Adrenal gland (tissue), 12 donors: ENCODE measurements around the gene MYL3. TPM values are rescaled to one million over a fixed set of nuclear protein-coding genes. Genes with fewer than 3 reads are reported as not detected.
A peak's percentile ranks its signal among the peaks of the same experiment; 100 is the strongest.

Experiments used
- DNase-seq, 7 donors: peaks; one replicate each; pipeline ENCODE4 v3.0.0-alpha.2; 2019 to 2020
- H3K27ac ChIP-seq, 5 donors: fragments of 200-600 bp; sonication (generic) in 4 of 5; 1 replicate in 3 of 5; 2 replicates in 2 of 5; pipeline versions ENCODE4 v1.5.1 to v1.8.0; 2016 to 2020; ENCODE audit warnings: mild to moderate bottlenecking in 1 of 5
- H3K27me3 ChIP-seq: fragments of 200-600 bp; 2 replicates; pipeline ENCODE4 v1.8.0; 2021
- H3K36me3 ChIP-seq, 2 donors: fragments of 200-600 bp; replicated peaks in 1 of 2; 1 replicate in 1 of 2; 2 replicates in 1 of 2; pipeline versions ENCODE4 v1.5.1 to v1.8.0; 2018 to 2022
- H3K4me1 ChIP-seq, 2 donors: fragments of 200-600 bp; replicated peaks in 1 of 2; 1 replicate in 1 of 2; 2 replicates in 1 of 2; pipeline versions ENCODE4 v1.5.1 to v1.8.0; 2018 to 2021
- H3K4me3 ChIP-seq, 4 donors: fragments of 200-600 bp; sonication (generic) in 3 of 4; one replicate each; pipeline ENCODE4 v1.5.1; 2016 to 2018
- H3K9me3 ChIP-seq, 3 donors: fragments of 200-600 bp; sonication (generic) in 1 of 3; replicated peaks in 1 of 3; 1 replicate in 2 of 3; 2 replicates in 1 of 3; pipeline versions ENCODE4 v1.5.1 to v1.8.0; 2016 to 2021
- CTCF ChIP-seq, 6 experiments: fragments of 450-650 bp in 4 of 6; fragments of 200-600 bp in 2 of 6; sonication (generic) in 1 of 6; IDR thresholded peaks; 1 replicate in 5 of 6; 2 replicates in 1 of 6; pipeline versions ENCODE4 v1.5.1 to v1.8.0; 2016 to 2021; ENCODE audit warnings: antibody characterized with exemption in 6 of 6, mild to moderate bottlenecking in 2 of 6, moderate library complexity in 1 of 6
- POLR2A ChIP-seq, 2 donors: fragments of 450-650 bp; IDR thresholded peaks; one replicate each; pipeline ENCODE4 v1.6.1; 2017; ENCODE audit warnings: antibody characterized with exemption in 2 of 2, mild to moderate bottlenecking in 2 of 2, moderate library complexity in 1 of 2
- WGBS, 4 donors: extraction: QIAGEN DNeasy Blood & Tissue Kit in 2 of 4; methylation state at CpG; one replicate each; pipeline versions ENCODE4 v1.1.5 to v1.1.7; 2013 to 2017; 5-methylcytosine and 5-hydroxymethylcytosine counted together
- intact Hi-C, 2 donors: fragments of 100-400 bp; cut with DNase I; formaldehyde crosslinking; loops; one replicate each; pipeline versions ENCODE4 v1.14.1 to v1.15.0; 2022 to 2023
- polyA plus RNA-seq, 3 donors: library from polyadenylated mRNA; stranded (reverse); fragments of 200-250 nt in 2 of 3; fragments of 350-450 nt in 1 of 3; fragmentation: Illumina TruSeq in 1 of 3; extraction: RNeasy Lipid Tissue Mini Kit (QIAGEN cat#74804) in 1 of 3; gene quantifications; one replicate each; pipeline ENCODE4 v1.2.3, GENCODE V29; 2013 to 2014
- total RNA-seq, 9 donors: library from RNA; depleted of rRNA in 4 of 9; stranded (reverse); fragments of >200 nt in 4 of 9; fragments of 120-200 nt in 1 of 9; fragmentation: NEBNext Ultra II Directional in 1 of 9; extraction: Animal tissue kit (Norgen Biotek cat#: 25700) in 1 of 9; gene quantifications; one replicate each; pipeline versions ENCODE4 v1.1.0 to v1.2.4, GENCODE V29; 2013 to 2023
- donor health status: healthy with polysubstance abuse.
- donor health status: Bipolar disorder and iron deficiency.
- donor health status: DM: yes; HTN: yes; CAD: no.
- donor health status: DM: no; HTN: no; CAD: no.
- donor health status: DM: no; HTN: no; CAD: no.
- donor health status: DM: yes; HTN: yes; CAD: no.

MYL3 gene
- total and polyA plus RNA-seq, 12 donors: 1.4 to 12.7 (median 4.6) TPM; not detected in 1

- Histone ChIP-seq H3K27ac (no peak overlapping the region), H3K27me3 (no peaks in the 10 kb centered on the region), H3K4me3 (no peak overlapping the region), H3K4me1 (peaks cover 2% of the 10 kb centered on the region in 2 donors), H3K9me3 (no peaks in the 10 kb centered on the region), H3K36me3 (no peaks in the 10 kb centered on the region)
- WGBS, 4 donors: 87 to 91% (median 89%) methylated on average over 8 to 13 of the region's 13 CpGs
- TF ChIP-seq CTCF (IDR thresholded peaks at IDR 0.05) (no peak), POLR2A (IDR thresholded peaks at IDR 0.05) (no peak)
- intact Hi-C loops: no loop called here
- peak in 4 of 7 donors; percentile 4 to 38 (median 10) for DNase-seq
Measured at GRCh38 chr3:46851364-46852333, 11.6 kb downstream of the MYL3 start.

GRCh38 chr3:46850468-46850779 is 12.8 kb downstream of the MYL3 start:
- H3K4me1 ChIP-seq: peaks cover 7 to 9% of the 10 kb centered on the region in 2 donors
- no peaks in the 10 kb centered on the region for H3K9me3 ChIP-seq
- peak in 1 of 7 donors; percentile 44 for DNase-seq
- intact Hi-C loops: no loop called here
- no peak for TF ChIP-seq CTCF (IDR thresholded peaks at IDR 0.05)
- TF ChIP-seq POLR2A (IDR thresholded peaks at IDR 0.05): no peak
- no peak overlapping the region for H3K4me3 ChIP-seq
- H3K27ac ChIP-seq: no peak overlapping the region
- H3K36me3 ChIP-seq: no peaks in the 10 kb centered on the region
- H3K27me3 ChIP-seq: no peaks in the 10 kb centered on the region
- WGBS, 4 donors: 67 to 93% (median 79%) methylated on average over 1 of the region's 1 CpG

- Histone ChIP-seq H3K4me1 (peaks cover 7 to 9% of the 10 kb centered on the region in 2 donors), H3K9me3 (no peaks in the 10 kb centered on the region), H3K4me3 (no peak overlapping the region), H3K36me3 (no peaks in the 10 kb centered on the region), H3K27me3 (no peaks in the 10 kb centered on the region), H3K27ac (no peak overlapping the region)
- DNase-seq: peak in 2 of 7 donors; percentile 4 to 41
- intact Hi-C loops: no loop called here
- WGBS, 4 donors: 71 to 85% (median 77%) methylated on average over 6 to 7 of the region's 7 CpGs
- TF ChIP-seq POLR2A (IDR thresholded peaks at IDR 0.05): no peak
- no peak for TF ChIP-seq CTCF (IDR thresholded peaks at IDR 0.05)
Measured at GRCh38 chr3:46849686-46850467, 13.4 kb downstream of the MYL3 start.

DNA sequence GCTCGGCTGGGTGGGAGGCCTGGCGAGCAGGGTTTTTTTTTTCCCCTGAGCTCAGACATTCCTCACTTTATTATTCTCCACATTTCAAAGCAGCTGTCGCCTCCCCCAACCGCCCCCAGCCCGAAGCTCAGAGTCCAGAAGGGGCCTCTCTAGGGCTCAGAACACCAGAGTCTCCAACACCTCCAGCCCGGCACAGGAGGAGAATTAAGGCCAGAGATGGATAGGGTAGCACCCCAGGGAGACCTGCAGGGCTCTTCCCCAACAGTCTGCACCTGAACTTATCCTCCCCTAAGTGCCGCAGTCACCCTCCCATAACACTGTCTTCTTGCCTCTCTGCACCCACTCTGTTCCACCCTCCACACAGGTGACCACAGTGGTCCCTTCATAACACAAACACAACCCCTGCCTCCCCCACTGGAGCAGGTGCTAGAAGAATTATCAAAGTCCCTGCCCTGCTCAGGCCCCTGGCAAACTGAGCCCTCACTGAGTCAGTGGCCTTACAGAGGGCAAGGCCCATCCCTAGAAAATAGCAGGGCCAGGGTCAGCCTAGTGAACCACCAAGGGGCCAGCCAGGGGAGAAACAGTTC is 14.1 kb downstream of the MYL3 start:
- Histone ChIP-seq H3K4me3 (no peak overlapping the region), H3K36me3 (no peaks in the 10 kb centered on the region), H3K27me3 (no peaks in the 10 kb centered on the region), H3K9me3 (no peaks in the 10 kb centered on the region), H3K27ac (no peak overlapping the region), H3K4me1 (peaks cover 7 to 9% of the 10 kb centered on the region in 2 donors)
- TF ChIP-seq POLR2A (IDR thresholded peaks at IDR 0.05) (no peak), CTCF (IDR thresholded peaks at IDR 0.05) (no peak)
- intact Hi-C loops: no loop called here
- peak in 2 of 7 donors; percentile 2 to 38 for DNase-seq
- WGBS, 4 donors: 80 to 90% (median 84%) methylated on average over 7 of the region's 7 CpGs
